ENCODE data around the gene VTI1A. TPM values are rescaled to one million over a fixed set of nuclear protein-coding genes. Genes with fewer than 3 reads are reported as not detected.
A peak's percentile ranks its signal among the peaks of the same experiment; 100 is the strongest.
"Not testable (repeated sequence)": the region's sequence is repeated elsewhere in the genome, so short reads cannot be mapped to it uniquely, and the experiment has no call there.

The VTI1A gene
- total RNA-seq, 2 experiments from 2014 or later, result 39.0 to 54.6 TPM

DNA sequence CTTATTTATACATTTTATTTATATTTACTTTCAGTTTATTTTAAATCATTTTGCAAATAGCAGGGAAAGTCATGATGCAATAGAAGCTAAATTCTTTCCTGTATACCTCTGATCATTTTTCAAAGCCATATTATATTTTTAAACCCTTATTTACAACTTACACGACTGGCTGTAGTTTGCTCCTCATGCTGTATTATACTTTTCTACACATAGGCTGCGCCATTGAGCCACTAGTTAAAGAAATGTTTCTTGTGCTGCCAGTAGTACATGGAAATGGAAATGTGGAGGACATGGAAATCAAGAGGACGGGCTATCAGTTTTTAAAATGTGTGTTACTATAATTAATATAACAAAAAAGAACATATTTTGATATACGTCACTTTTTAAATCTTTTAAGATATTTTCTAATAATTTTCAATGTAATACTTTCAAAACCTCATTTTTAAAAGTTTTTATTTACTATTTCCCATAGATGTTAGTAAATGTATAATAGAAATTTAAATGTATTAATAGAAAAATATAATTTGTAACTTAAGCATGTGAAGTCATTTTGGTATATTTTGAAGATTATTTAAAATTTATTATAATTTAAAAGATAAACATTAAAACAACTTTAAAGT lies 118.5 kb downstream of the VTI1A start:
- Mint-ChIP-seq H3K27me3 (no peaks in the 10 kb centered on the region), H3K4me1 (no peaks in the 10 kb centered on the region), H3K36me3 (no peaks in the 10 kb centered on the region), H3K9me3 (ENCODE audit: low read depth) (no peaks in the 10 kb centered on the region), H3K27ac (no peak overlapping the region), H3K4me3 (no peak overlapping the region)
- CTCF ChIA-PET, result interaction anchor here (1.0 kb wide), 1 partner anchor 9 kb away, joined by 3 read pairs; no protein-coding TSS in a partner anchor
- ATAC-seq (no peak), DNase-seq (peak; percentile 42)

DNA sequence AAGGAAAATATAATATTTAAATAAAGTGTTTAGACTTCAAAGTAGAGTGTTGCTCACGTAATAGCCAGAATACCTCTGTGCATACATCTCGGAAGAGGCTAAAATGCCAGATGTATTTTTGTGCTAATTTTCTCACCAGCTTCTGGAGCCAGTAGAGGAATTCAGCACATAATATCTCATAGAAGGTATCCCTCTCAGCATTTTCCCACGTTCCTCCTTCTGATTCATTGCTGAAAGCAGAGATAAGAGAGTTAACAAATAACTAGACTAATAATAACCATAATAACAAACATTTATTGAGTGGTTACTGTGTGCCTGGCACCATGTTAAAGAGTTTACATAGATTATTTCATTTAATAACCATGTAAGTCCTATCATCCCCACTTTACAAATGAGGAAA lies 123.6 kb downstream of the VTI1A start:
- DNase-seq, result no peak
- no peaks in the 10 kb centered on the region for H3K36me3 Mint-ChIP-seq
- H3K27ac Mint-ChIP-seq, result no peak overlapping the region
- CTCF ChIA-PET, result no interaction called here
- no peaks in the 10 kb centered on the region for H3K4me1 Mint-ChIP-seq
- no peak overlapping the region for H3K4me3 Mint-ChIP-seq
- no peak for ATAC-seq
- no peaks in the 10 kb centered on the region for H3K27me3 Mint-ChIP-seq
- H3K9me3 Mint-ChIP-seq (ENCODE audit: low read depth), result no peaks in the 10 kb centered on the region

DNA sequence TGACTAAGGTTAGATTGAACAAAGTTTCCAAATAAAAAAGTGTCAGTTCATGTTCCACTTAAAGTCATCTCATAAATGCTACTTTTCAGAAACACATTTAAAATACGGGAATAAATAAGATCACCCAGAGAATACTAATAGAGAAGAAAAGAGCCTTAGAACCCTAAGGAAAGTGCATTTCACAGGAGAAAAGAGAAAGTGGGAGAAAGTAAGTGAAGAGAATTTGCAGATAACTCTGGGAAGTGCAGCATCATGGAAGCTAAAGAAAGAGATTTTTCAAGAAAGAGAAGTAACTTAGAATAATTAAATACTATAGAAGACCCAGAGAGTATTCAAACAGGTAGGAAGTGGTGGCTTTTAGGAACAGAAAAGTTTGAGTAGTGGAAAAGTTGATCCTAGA lies 132.6 kb downstream of the VTI1A start:
- Mint-ChIP-seq H3K9me3 (ENCODE audit: low read depth) (no peaks in the 10 kb centered on the region), H3K36me3 (peaks cover 5% of the 10 kb centered on the region), H3K27me3 (no peaks in the 10 kb centered on the region), H3K27ac (no peak overlapping the region), H3K4me3 (no peak overlapping the region), H3K4me1 (peaks cover 5% of the 10 kb centered on the region)
- CTCF ChIA-PET, result no interaction called here
- no peak for ATAC-seq
- no peak for DNase-seq

DNA sequence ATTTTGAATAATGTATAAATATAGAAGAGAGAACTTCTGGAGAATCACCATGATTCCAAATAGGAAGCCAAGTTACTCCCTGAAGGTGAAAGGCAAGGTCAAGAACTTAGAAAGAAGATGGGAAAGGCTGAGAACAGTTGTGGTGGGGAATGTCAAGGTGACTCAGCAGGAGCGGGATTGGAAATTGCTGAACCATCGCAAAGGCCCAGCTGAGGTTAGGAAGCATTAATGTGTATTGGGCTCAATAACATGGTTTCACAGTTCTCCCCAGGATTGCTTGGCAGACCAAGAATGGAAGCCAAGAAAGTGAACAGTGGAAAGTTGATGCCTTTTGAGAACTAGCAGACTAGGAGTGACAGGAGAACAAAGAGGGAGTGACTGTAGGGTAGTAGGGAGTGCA lies 133.3 kb downstream of the VTI1A start:
- peaks cover 5% of the 10 kb centered on the region for H3K4me1 Mint-ChIP-seq
- no peak overlapping the region for H3K4me3 Mint-ChIP-seq
- peaks cover 5% of the 10 kb centered on the region for H3K36me3 Mint-ChIP-seq
- DNase-seq (no peak), ATAC-seq (no peak)
- CTCF ChIA-PET, result no interaction called here
- H3K9me3 Mint-ChIP-seq (ENCODE audit: low read depth), result no peaks in the 10 kb centered on the region
- no peak overlapping the region for H3K27ac Mint-ChIP-seq
- no peaks in the 10 kb centered on the region for H3K27me3 Mint-ChIP-seq

DNA sequence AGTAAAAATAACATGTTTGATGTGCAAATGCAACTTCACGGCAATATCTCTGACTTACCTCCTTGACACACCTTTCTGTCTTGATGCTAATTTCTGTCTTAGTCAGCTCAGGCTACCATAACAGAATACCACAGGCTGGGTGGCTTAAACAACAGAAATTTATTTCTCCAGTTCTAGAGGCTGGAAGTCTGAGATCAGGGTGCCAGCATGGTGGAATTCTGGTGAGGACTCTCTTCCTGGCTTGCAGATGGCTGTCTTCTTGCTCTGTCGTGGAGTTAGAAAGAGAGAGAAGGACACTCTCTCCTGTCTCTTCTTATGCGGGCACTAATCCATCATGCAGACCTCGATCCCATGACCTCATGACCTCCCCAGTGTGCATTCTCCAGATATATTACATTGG lies 134.9 kb downstream of the VTI1A start:
- Mint-ChIP-seq H3K4me3 (no peak overlapping the region), H3K27me3 (no peaks in the 10 kb centered on the region), H3K4me1 (peaks cover 5% of the 10 kb centered on the region), H3K9me3 (ENCODE audit: low read depth) (no peaks in the 10 kb centered on the region), H3K27ac (no peak overlapping the region), H3K36me3 (peaks cover 6% of the 10 kb centered on the region)
- CTCF ChIA-PET, result no interaction called here
- ATAC-seq, result no peak
- no peak for DNase-seq

DNA sequence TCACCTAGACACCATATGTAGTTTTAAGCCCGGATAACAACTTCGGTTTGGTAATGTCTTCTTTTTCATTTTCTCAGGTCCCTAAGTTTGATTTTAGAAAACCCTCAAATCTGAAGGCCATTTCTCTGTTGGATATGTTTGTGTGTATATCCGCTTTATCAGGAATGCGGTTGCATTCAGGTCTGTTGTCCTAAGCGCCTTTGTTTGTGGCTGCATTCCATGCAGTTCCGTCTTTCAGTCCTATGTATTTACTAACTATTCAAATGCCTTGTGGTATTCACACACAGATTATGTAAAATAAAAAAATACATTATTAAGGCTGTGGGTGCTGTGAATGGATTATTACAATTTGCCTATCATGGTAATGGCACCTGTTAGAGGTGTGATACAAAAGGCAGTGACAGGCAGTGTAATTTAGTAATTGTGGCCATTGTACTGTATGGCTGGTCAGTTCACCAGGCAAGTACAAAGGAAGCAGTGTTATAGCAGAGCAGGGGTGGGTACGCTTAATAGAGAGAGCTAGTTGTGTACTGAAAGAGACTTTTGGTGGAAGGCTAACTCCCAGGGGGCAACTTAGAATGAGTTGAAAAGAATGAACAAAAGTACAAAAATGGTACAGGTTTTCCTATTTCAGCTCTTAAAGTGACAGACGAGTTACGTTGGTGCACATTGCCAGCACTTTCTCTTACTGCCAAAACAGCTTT lies 136.4 kb downstream of the VTI1A start:
- peaks cover 5% of the 10 kb centered on the region for H3K4me1 Mint-ChIP-seq
- H3K36me3 Mint-ChIP-seq, result peaks cover 6% of the 10 kb centered on the region
- DNase-seq, result no peak
- CTCF ChIA-PET, result no interaction called here
- no peak overlapping the region for H3K27ac Mint-ChIP-seq
- no peaks in the 10 kb centered on the region for H3K9me3 Mint-ChIP-seq (ENCODE audit: low read depth)
- ATAC-seq, result no peak
- H3K27me3 Mint-ChIP-seq, result no peaks in the 10 kb centered on the region
- H3K4me3 Mint-ChIP-seq, result no peak overlapping the region

DNA sequence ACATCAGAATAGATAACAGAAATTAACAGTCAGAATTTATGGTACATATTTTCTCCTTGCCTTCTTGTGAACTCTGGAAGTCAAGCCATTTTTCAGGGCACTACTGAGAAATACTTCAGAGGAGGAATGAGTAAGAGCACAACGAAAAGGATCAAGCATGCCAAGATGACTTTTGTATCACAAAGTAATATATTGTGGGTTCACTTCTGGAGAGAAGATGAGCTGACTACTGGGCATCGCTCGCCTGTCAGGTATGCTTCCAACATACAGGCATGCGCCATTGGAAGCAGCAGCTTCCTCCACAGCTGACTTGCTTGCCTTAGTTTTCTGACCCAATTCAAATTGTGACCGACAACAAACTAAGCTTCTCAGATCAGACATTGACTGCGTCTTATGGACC lies 137.3 kb downstream of the VTI1A start:
- Mint-ChIP-seq H3K4me3 (no peak overlapping the region), H3K27ac (no peak overlapping the region), H3K4me1 (peaks cover 5% of the 10 kb centered on the region), H3K9me3 (ENCODE audit: low read depth) (no peaks in the 10 kb centered on the region), H3K27me3 (no peaks in the 10 kb centered on the region), H3K36me3 (peaks cover 4% of the 10 kb centered on the region)
- CTCF ChIA-PET, result no interaction called here
- no peak for DNase-seq
- ATAC-seq, result no peak

DNA sequence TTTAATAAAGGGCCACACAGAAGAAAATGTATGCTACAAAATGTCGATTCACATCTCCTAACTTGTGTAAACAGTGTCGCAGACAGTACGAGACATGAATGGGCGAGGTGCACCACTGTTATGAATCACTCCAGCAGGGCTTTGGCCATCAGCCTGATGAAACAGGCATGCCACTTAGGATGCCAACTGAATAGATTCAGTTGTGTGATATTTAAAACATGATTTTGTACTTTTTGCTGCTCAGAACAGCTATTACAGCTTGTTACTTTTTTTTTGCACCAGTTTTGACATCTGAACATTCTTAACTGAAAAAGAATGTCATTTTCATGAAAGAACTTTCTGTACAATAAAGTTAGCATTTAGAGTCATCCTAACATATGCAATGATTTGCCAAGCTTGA lies 138.1 kb downstream of the VTI1A start:
- DNase-seq (no peak), ATAC-seq (no peak)
- CTCF ChIA-PET, result no interaction called here

DNA sequence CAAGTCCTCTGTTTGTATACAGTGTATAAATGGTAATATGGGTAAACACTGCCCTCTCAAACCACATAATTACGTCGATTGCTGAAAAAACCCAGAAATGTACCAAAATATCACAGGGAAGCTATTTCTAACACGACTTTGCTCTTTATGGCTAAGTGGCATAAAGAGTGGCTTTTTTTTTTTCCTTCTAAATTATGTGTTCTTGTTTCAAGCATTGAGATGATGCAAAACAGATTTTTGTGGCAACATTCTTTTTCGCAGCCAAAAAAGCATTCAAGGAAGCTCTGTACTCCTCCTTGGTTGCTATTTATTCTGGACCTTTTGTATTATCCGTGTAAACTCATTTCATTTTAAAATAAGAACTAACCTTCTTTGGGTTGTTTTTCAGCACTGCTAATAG lies 138.9 kb downstream of the VTI1A start:
- H3K4me3 Mint-ChIP-seq, result no peak overlapping the region
- no peaks in the 10 kb centered on the region for H3K9me3 Mint-ChIP-seq (ENCODE audit: low read depth)
- ATAC-seq (no peak), DNase-seq (no peak)
- peaks cover 4% of the 10 kb centered on the region for H3K36me3 Mint-ChIP-seq
- no peaks in the 10 kb centered on the region for H3K27me3 Mint-ChIP-seq
- H3K4me1 Mint-ChIP-seq, result peaks cover 5% of the 10 kb centered on the region
- H3K27ac Mint-ChIP-seq, result no peak overlapping the region
- CTCF ChIA-PET, result no interaction called here

More for the DNA sequence above, 138.1 kb downstream of the VTI1A start:
- Mint-ChIP-seq H3K9me3 (ENCODE audit: low read depth) (no peaks in the 10 kb centered on the region), H3K27ac (no peak overlapping the region), H3K4me1 (peaks cover 5% of the 10 kb centered on the region), H3K4me3 (no peak overlapping the region), H3K36me3 (peaks cover 4% of the 10 kb centered on the region), H3K27me3 (no peaks in the 10 kb centered on the region)

DNA sequence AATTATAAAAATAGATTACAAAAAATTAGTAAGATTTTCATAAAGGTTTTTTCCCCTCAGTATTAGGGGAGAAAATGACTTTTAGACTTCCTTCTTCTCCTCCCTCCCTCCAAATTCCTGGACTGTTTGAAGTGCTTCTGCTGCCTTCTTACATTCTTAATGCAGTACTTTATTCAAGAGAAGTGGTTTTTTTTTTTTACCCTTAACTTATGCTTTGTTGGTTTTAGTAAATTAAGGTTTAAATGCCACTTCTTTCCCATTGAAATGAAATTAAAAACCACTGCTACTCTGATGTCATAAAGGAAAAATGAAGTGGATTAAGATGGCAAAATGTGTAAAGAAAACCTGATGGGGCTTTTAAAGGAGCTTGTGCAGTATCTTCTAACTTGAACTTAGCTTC lies 140.7 kb downstream of the VTI1A start:
- H3K27ac Mint-ChIP-seq, result no peak overlapping the region
- peaks cover 2% of the 10 kb centered on the region for H3K36me3 Mint-ChIP-seq
- H3K27me3 Mint-ChIP-seq, result no peaks in the 10 kb centered on the region
- no peak overlapping the region for H3K4me3 Mint-ChIP-seq
- CTCF ChIA-PET, result no interaction called here
- H3K4me1 Mint-ChIP-seq, result no peaks in the 10 kb centered on the region
- DNase-seq (no peak), ATAC-seq (no peak)
- H3K9me3 Mint-ChIP-seq (ENCODE audit: low read depth), result no peaks in the 10 kb centered on the region

DNA sequence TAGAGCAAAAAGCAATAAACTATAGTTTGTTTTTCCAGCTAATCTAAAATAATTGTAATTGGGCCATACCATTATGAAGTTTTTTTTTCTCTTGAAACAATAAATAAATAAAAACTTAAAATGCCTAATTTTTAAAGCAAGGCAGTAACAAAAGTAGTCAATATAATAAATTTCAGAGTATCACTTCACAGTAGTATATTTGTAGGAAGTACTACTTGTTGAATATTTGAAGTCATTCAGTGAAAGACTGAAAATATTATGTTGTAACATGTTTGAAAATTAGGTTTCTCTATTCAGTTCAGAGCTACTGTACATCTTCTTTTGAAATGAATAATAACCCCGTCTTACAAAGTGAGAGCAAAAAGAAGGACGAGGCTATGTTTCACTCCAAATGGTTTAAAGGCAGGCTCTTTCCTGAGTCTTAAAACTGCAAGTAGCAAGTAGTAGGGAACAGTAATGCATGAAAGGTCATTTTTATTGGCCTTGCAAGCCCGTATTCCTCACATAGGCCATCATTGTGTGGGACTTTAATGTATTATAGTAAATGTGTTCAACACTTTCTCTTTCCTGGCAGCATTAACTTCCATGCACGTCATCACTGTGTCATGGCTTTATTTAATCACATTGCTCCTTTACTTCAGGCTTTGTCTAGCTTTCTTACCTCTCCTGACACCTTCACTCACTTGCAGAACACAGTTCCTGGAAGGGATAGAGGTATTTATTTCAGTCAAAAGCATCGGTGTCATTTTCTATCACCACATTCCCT lies 141.4 kb downstream of the VTI1A start:
- ATAC-seq (no peak), DNase-seq (no peak)
- H3K27ac Mint-ChIP-seq, result no peak overlapping the region
- H3K4me3 Mint-ChIP-seq, result no peak overlapping the region
- CTCF ChIA-PET, result interaction anchor here (0.8 kb wide), 1 partner anchor 756 kb away, joined by 3 read pairs; no protein-coding TSS in a partner anchor
- no peaks in the 10 kb centered on the region for H3K9me3 Mint-ChIP-seq (ENCODE audit: low read depth)
- no peaks in the 10 kb centered on the region for H3K27me3 Mint-ChIP-seq
- H3K36me3 Mint-ChIP-seq, result peaks cover 2% of the 10 kb centered on the region
- no peaks in the 10 kb centered on the region for H3K4me1 Mint-ChIP-seq

DNA sequence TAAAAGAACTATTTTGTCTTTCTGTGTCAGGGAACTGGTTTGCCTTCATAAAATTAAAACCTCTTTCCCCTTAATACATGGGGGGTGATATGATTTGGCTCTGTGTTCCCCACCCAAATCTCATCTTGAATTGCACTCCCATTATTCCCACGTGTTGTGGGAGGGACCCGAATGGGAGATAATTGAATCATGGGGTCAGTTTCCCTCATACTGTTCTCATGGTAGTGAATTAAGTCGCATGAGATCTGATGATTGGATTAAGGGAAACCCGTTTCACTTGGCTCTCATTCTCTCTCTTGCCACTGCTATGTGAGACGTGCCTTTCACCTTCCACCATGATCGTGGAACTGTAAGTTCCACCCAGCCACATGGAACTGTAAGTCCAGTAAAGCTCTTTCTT lies 142.1 kb downstream of the VTI1A start:
- no peak overlapping the region for H3K27ac Mint-ChIP-seq
- H3K4me3 Mint-ChIP-seq, result no peak overlapping the region
- CTCF ChIA-PET, result interaction anchor here (0.8 kb wide), 1 partner anchor 757 kb away, joined by 3 read pairs; no protein-coding TSS in a partner anchor
- no peaks in the 10 kb centered on the region for H3K4me1 Mint-ChIP-seq
- no peaks in the 10 kb centered on the region for H3K9me3 Mint-ChIP-seq (ENCODE audit: low read depth)
- H3K27me3 Mint-ChIP-seq, result no peaks in the 10 kb centered on the region
- peaks cover 2% of the 10 kb centered on the region for H3K36me3 Mint-ChIP-seq
- DNase-seq, result no peak
- ATAC-seq, result no peak

DNA sequence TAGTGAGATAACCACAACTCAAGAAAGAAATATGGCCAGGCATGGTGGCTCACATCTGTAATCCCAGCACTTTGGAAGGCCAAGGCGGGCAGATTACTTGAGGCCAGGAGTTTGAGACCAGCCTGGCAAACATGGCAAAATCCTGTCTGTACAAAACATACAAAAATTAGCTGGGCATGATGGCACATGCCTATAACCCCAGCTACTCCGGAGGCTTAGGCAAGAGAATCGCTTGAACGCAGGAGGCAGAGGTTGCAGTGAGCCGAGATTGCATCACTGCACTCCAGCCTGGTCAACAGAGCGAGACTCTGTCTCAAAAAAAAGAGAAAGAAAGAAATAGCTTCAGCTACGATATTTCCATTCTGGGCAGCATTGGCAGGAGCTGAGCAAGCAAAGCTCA lies 143.8 kb downstream of the VTI1A start:
- H3K4me1 Mint-ChIP-seq, H3K27ac Mint-ChIP-seq: not testable (repeated sequence)

DNA sequence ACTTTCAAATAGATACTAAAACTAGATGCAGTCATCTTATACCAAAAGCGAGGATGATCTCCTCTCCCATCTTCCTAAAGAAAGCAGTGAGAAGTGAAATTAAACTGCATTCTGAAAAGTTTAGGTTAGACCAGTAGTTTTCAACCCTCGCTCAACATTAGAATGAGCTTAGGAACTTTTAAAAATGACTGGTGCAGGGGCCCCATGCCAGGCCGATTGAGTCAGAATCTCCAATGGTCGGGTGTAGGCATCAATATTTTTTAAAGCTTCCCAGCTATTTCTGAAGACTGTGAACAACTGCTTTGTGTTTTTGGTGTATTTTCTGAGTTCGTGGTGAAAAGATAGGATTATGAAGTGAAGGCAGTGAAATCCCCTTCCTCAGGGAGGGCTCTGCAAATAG lies 146.0 kb downstream of the VTI1A start:
- H3K27me3 Mint-ChIP-seq, result no peaks in the 10 kb centered on the region
- no peaks in the 10 kb centered on the region for H3K9me3 Mint-ChIP-seq (ENCODE audit: low read depth)
- no peaks in the 10 kb centered on the region for H3K36me3 Mint-ChIP-seq
- no peaks in the 10 kb centered on the region for H3K4me1 Mint-ChIP-seq
- H3K4me3 Mint-ChIP-seq, result no peak overlapping the region
- H3K27ac Mint-ChIP-seq, result no peak overlapping the region
- DNase-seq (no peak), ATAC-seq (no peak)
- CTCF ChIA-PET, result no interaction called here

More for the DNA sequence above, 143.8 kb downstream of the VTI1A start:
- CTCF ChIA-PET; H3K36me3 Mint-ChIP-seq; H3K9me3 Mint-ChIP-seq (ENCODE audit: low read depth); ATAC-seq; H3K4me3 Mint-ChIP-seq; DNase-seq; H3K27me3 Mint-ChIP-seq: not testable (repeated sequence)

Data from activated CD8-positive, alpha-beta memory T cell treated with anti-CD3 and anti-CD28 coated beads, Interleukin-2, amount 10 ng/mL, durations not matched to agents 7 days and 5 days (primary cell).